Stomach (tissue), 4 donors: ENCODE results near the gene MEGF10.

Experiments used
- CTCF ChIP-seq, 7 experiments: fragments of 450-650 bp in 4 of 7; fragments of 200-600 bp in 3 of 7; sonication (generic) in 3 of 7; IDR thresholded peaks; one replicate each; pipeline ENCODE4 v1.5.1; 2016 to 2019; ENCODE audit warnings: antibody characterized with exemption in 7 of 7, control low read depth in 2 of 7, mild to moderate bottlenecking in 1 of 7
- POLR2A ChIP-seq, 4 donors: fragments of 450-650 bp; IDR thresholded peaks; one replicate each; pipeline ENCODE4 v1.6.1; 2016; ENCODE audit warnings: antibody characterized with exemption in 4 of 4, control low read depth in 2 of 4, mild to moderate bottlenecking in 1 of 4, moderate library complexity in 1 of 4
- POLR2AphosphoS5 ChIP-seq, 3 donors: sonication (generic); formaldehyde crosslinking; IDR thresholded peaks; one replicate each; pipeline ENCODE4 v1.6.1; 2016; ENCODE audit warnings: antibody characterized with exemption in 3 of 3

- TF ChIP-seq CTCF (IDR thresholded peaks at IDR 0.05) (peak in 5 of 7 experiments; percentile 23 to 48 (median 27)), POLR2A (IDR thresholded peaks at IDR 0.05) (no peak), POLR2AphosphoS5 (IDR thresholded peaks at IDR 0.05) (no peak)
These were observed at the start of gene MEGF10 for GRCh38 chr5:127290019-127290945.
